GM12878 (cell line): ENCODE results near the gene AFAP1. TPM values are rescaled to one million over a fixed set of nuclear protein-coding genes. Genes with fewer than 3 reads are reported as not detected.

Source experiments
- ATAC-seq: fragments of 200-7000 bp; cut with Tn5 transposase; 3 replicates; pipeline ENCODE4 v1.9.1; 2020; ENCODE audit warnings: mild to moderate bottlenecking, moderate library complexity
- BruUV-seq: library from RNA; stranded (reverse); fragments of 400-500 nt; replicated peaks from 2 replicates; lab custom pipeline; 2021; lab: Mats Ljungman, UMichigan
- CTCF ChIA-PET: fragments of 300-600 bp; sonication (Branson Sonifier 250); formaldehyde crosslinking; extraction: SDS; loops from one replicate; lab custom pipeline; 2021; ENCODE audit warnings: inconsistent platforms; lab: Yijun Ruan, JAX
- POLR2A ChIA-PET: fragments of 350-600 bp; formaldehyde crosslinking; extraction: SDS; loops from one replicate; lab custom pipeline; 2021; ENCODE audit warnings: inconsistent platforms; lab: Charles Lee
- RAD21 ChIA-PET: fragments of 300-600 bp; sonication (Branson Sonifier 250); formaldehyde crosslinking; loops from one replicate; lab custom pipeline; 2023; ENCODE audit warnings: antibody characterized with exemption; ENCODE audit not compliant: unreplicated experiment; lab: Charles Lee
- SMC1A ChIA-PET: fragments of 300-600 bp; sonication (Branson Sonifier 250); formaldehyde crosslinking; loops from one replicate; lab custom pipeline; 2023; ENCODE audit not compliant: unreplicated experiment, uncharacterized antibody; lab: Charles Lee
- DNase-seq: peaks from one replicate; pipeline ENCODE4 v3.0.0-alpha.2; 2011; ENCODE audit warnings: low read depth, low spot score
- FAIRE-seq: peaks from 3 replicates; lab custom pipeline; 2011; peaks lifted over from hg19 to GRCh38; lab: Jason Lieb, UNC
- H2AFZ ChIP-seq: 2 replicates; pipeline ENCODE4 v1.6.0; 2011; ENCODE audit warnings: low read depth, low read length, control low read depth; ENCODE audit not compliant: control insufficient read depth
- H3K27ac ChIP-seq: 2 replicates; pipeline ENCODE4 v1.5.1; 2011; ENCODE audit warnings: control low read depth; ENCODE audit not compliant: control insufficient read depth, insufficient read depth
- H3K27me3 ChIP-seq, 2 experiments: replicated peaks in 1 of 2; 2 replicates each; pipeline versions ENCODE4 v1.6.0 to v1.6.1; 2011; ENCODE audit warnings: low read length in 1 of 2; ENCODE audit not compliant: control insufficient read depth in 2 of 2, insufficient read depth in 2 of 2
- H3K36me3 ChIP-seq, 2 experiments: 2 replicates each; pipeline ENCODE4 v1.5.1; 2011; ENCODE audit warnings: low read length in 1 of 2; ENCODE audit not compliant: control insufficient read depth in 2 of 2, insufficient read depth in 2 of 2
- H3K4me1 ChIP-seq: 2 replicates; pipeline ENCODE4 v1.6.1; 2011; ENCODE audit warnings: mild to moderate bottlenecking, low read length, moderate library complexity, mixed read lengths; ENCODE audit not compliant: control insufficient read depth, insufficient read depth
- H3K4me2 ChIP-seq: 2 replicates; pipeline ENCODE4 v1.6.0; 2011; ENCODE audit warnings: control low read depth; ENCODE audit not compliant: control insufficient read depth, insufficient read depth
- H3K4me3 ChIP-seq: fragments of 200-600 bp; sonication (generic); 2 replicates; pipeline ENCODE4 v1.5.1; 2016
- H3K79me2 ChIP-seq: 2 replicates; pipeline ENCODE4 v1.6.0; 2011; ENCODE audit warnings: low read length; ENCODE audit not compliant: control insufficient read depth, insufficient read depth
- H3K9ac ChIP-seq: 2 replicates; pipeline ENCODE4 v1.8.0; 2011; ENCODE audit warnings: low read length, control low read depth, mixed read lengths; ENCODE audit not compliant: control insufficient read depth, insufficient read depth
- H3K9me3 ChIP-seq: replicated peaks from 3 replicates; pipeline ENCODE4 v1.5.1; 2011; ENCODE audit warnings: mild to moderate bottlenecking, low read length; ENCODE audit not compliant: control insufficient read depth, insufficient read depth
- H4K20me1 ChIP-seq: 2 replicates; pipeline ENCODE4 v1.6.0; 2011; ENCODE audit not compliant: control insufficient read depth, insufficient read depth
- ATF7 ChIP-seq: fragments of 450-650 bp; IDR thresholded peaks from 2 replicates; pipeline ENCODE4 v1.6.1; 2016; ENCODE audit warnings: low read depth, mild to moderate bottlenecking
- BRCA1 ChIP-seq: IDR thresholded peaks from 2 replicates; pipeline ENCODE4 v1.6.1; 2011; ENCODE audit warnings: low read depth, low read length, improper control_type of control experiment
- CEBPB ChIP-seq, 2 experiments: fragments of 150-350 bp in 1 of 2; IDR thresholded peaks; 2 replicates each; pipeline ENCODE4 v1.6.1; 2012 to 2014; ENCODE audit warnings: low read depth in 2 of 2, low read length in 2 of 2, borderline replicate concordance in 1 of 2, inconsistent platforms in 1 of 2
- EZH2 ChIP-seq: IDR thresholded peaks from 2 replicates; pipeline ENCODE4 v1.6.1; 2012; ENCODE audit warnings: low read depth, mild to moderate bottlenecking, control low read depth, inconsistent platforms, low read length, borderline replicate concordance; ENCODE audit not compliant: control insufficient read depth
- FOS ChIP-seq: IDR thresholded peaks from 3 replicates; pipeline ENCODE4 v1.6.1; 2011; ENCODE audit warnings: borderline replicate concordance; ENCODE audit not compliant: insufficient read length; ENCODE audit errors: extremely low read depth
- GATAD2B ChIP-seq: fragments of 450-650 bp; conservative IDR thresholded peaks from 2 replicates; pipeline ENCODE4 v1.6.1; 2017; ENCODE audit warnings: low read depth, mild to moderate bottlenecking, moderate library complexity
- HCFC1 ChIP-seq: fragments of 150-350 bp; IDR thresholded peaks from 2 replicates; pipeline ENCODE4 v1.6.1; 2014; ENCODE audit warnings: low read length
- KAT2A ChIP-seq: conservative IDR thresholded peaks from 2 replicates; pipeline ENCODE4 v1.6.1; 2011; ENCODE audit warnings: low read depth, low read length; ENCODE audit not compliant: control insufficient read depth
- POLR2A ChIP-seq: IDR thresholded peaks from 2 replicates; pipeline ENCODE4 v1.6.1; 2011; ENCODE audit warnings: low read depth, mild to moderate bottlenecking, low read length
- SIN3A ChIP-seq: IDR thresholded peaks from 2 replicates; pipeline ENCODE4 v1.6.1; 2012; ENCODE audit warnings: low read depth, low read length, improper control_type of control experiment
- SIX5 ChIP-seq: IDR thresholded peaks from 2 replicates; pipeline ENCODE4 v1.6.1; 2011; ENCODE audit warnings: mild to moderate bottlenecking, low read depth, low read length, moderate library complexity; ENCODE audit not compliant: severe bottlenecking
- SKIL ChIP-seq: fragments of 450-650 bp; IDR thresholded peaks from 2 replicates; pipeline ENCODE4 v1.6.1; 2017; ENCODE audit warnings: mild to moderate bottlenecking, low read depth, inconsistent platforms; ENCODE audit not compliant: poor library complexity, severe bottlenecking
- STAT3 ChIP-seq: IDR thresholded peaks from 2 replicates; pipeline ENCODE4 v1.6.1; 2011; ENCODE audit warnings: low read depth, low read length, improper control_type of control experiment
- TCF3 ChIP-seq: IDR thresholded peaks from 2 replicates; pipeline ENCODE4 v1.6.1; 2012; ENCODE audit warnings: low read depth, mild to moderate bottlenecking, low read length, borderline replicate concordance; ENCODE audit not compliant: insufficient read depth
- YBX1 ChIP-seq: fragments of 450-650 bp; IDR thresholded peaks from 2 replicates; pipeline ENCODE4 v1.6.1; 2016; ENCODE audit warnings: antibody characterized with exemption
- WGBS: methylation state at CpG from one replicate; pipeline ENCODE4 v1.1.6; 2016; ENCODE audit warnings: low lambda C conversion rate; ENCODE audit not compliant: insufficient replicate concordance, insufficient coverage; ENCODE audit errors: missing lambda C conversion rate; 5-methylcytosine and 5-hydroxymethylcytosine counted together
- in situ Hi-C: fragments of 300-500 bp; cut with MboI; formaldehyde crosslinking; loops from 9 replicates; pipeline ENCODE4 v1.14.3; 2018; ENCODE audit warnings: mixed read lengths
- intact Hi-C: fragments of 100-400 bp; cut with micrococcal nuclease; formaldehyde crosslinking; loops from one replicate; pipeline ENCODE4 v1.14.2; 2022; ENCODE audit not compliant: unreplicated experiment
- polyA plus RNA-seq, 11 experiments: library from polyadenylated mRNA; depleted of rRNA in 4 of 11; unstranded in 6 of 11; stranded (reverse) in 5 of 11; fragments of >200 nt; fragmentation: Nextera tagmentation in 4 of 11; fragmentation: Illumina TruSeq in 1 of 11; extraction: Ambion mirVana in 4 of 11; extraction: Trizol in 1 of 11; gene quantifications; 1 replicate in 1 of 11; 2 replicates in 10 of 11; pipeline versions ENCODE4 v1.2.1 to v1.2.3, GENCODE V29; 2011 to 2016; ENCODE audit warnings: inconsistent platforms in 2 of 11, missing spikeins in 2 of 11, low read depth in 1 of 11
- total RNA-seq, 4 experiments: library from RNA; depleted of rRNA in 3 of 4; stranded (reverse); fragments of >200 nt in 3 of 4; fragmentation: Illumina TruSeq in 1 of 4; extraction: Trizol in 1 of 4; gene quantifications; 2 replicates each; pipeline versions ENCODE4 v1.2.1 to v1.2.3, GENCODE V29; 2013 to 2021
- TF ChIP-seq, protein P1 (sequence below): IDR thresholded peaks from 2 replicates; pipeline ENCODE4 v1.6.1; 2011; ENCODE audit warnings: low read depth, low read length, improper control_type of control experiment, borderline replicate concordance
- TF ChIP-seq, protein P2 (sequence below): fragments of 450-650 bp; formaldehyde crosslinking; IDR thresholded peaks from 2 replicates; pipeline ENCODE4 v1.4.0; 2022; ENCODE audit warnings: mild to moderate bottlenecking, moderate library complexity

AFAP1 gene
- total and polyA plus RNA-seq, 10 of the 15 experiments (the other 5 are each of a cell fraction or from before 2014, with no cell fraction given) = 0.02 to 0.23 (median 0.09) TPM; not detected in 1

- TF ChIP-seq SKIL = no peak
- TF ChIP-seq CEBPB (IDR thresholded peaks at IDR 0.05; ENCODE audit: borderline replicate concordance in 1 of 2, low read depth in 2 of 2, low read length in 2 of 2) = no peak
- no peak for TF ChIP-seq BRCA1
- no peak for TF ChIP-seq STAT3
- no peak for TF ChIP-seq ATF7
- TF ChIP-seq SIN3A = no peak
- TF ChIP-seq, all 136 proteins: peak for 0
Observed at GRCh38 chr4:7938266-7938608, 1.4 kb downstream of the AFAP1 start (continued).

DNA sequence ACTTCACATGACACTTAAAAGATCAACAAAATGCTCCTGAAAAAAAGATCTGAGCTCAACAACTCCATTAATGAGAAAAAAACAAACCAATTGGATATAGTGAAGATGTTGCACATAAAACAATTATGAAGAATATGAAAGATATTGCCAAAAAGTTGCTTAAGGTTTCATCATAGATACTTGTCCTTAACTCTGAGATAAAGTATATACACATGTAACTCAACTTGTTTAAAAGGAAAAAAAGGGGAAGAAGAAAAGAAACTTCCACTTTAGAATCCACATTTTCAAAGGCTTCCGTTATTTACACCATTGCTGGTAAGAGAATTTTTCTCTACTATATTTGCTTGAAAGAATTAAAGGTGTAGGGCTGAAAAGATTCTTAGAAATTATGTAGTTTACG, 2.7 kb downstream of the AFAP1 start:
- ATAC-seq (no peak), FAIRE-seq (no peak), DNase-seq (no peak)
- CTCF ChIA-PET = no interaction called here
- H3K4me3 ChIP-seq = no peak overlapping the region
- no peak overlapping the region for H3K9ac ChIP-seq
- WGBS = 6% methylated on average over 2 of the region's 2 CpGs
- SMC1A ChIA-PET = no interaction called here
- no peak overlapping the region for H3K27ac ChIP-seq
- no peak overlapping the region for H3K4me2 ChIP-seq
- no peaks in the 10 kb centered on the region for H4K20me1 ChIP-seq
- H3K27me3 ChIP-seq = peaks cover 0 to 8% of the 10 kb centered on the region in 2 experiments; a peak in 3 of 4 replicates
- RAD21 ChIA-PET = no interaction called here
- H3K36me3 ChIP-seq = no peaks in the 10 kb centered on the region
- no peak overlapping the region for H2AFZ ChIP-seq
- BruUV-seq = no TSS peak
- H3K9me3 ChIP-seq = no peaks in the 10 kb centered on the region
- no peaks in the 10 kb centered on the region for H3K79me2 ChIP-seq
- intact Hi-C loops (no loop called here), in situ Hi-C loops (no loop called here)
- no peaks in the 10 kb centered on the region; the same call in 1 of the 2 replicates for H3K4me1 ChIP-seq
- POLR2A ChIA-PET = no interaction called here
- TF ChIP-seq EZH2 (no peak), YBX1 (no peak), POLR2A (no peak), TCF3 (no peak), KAT2A (no peak), FOS (no peak), HCFC1 (no peak), SIX5 (no peak), GATAD2B (no peak)
- TF ChIP-seq, protein P1, sequence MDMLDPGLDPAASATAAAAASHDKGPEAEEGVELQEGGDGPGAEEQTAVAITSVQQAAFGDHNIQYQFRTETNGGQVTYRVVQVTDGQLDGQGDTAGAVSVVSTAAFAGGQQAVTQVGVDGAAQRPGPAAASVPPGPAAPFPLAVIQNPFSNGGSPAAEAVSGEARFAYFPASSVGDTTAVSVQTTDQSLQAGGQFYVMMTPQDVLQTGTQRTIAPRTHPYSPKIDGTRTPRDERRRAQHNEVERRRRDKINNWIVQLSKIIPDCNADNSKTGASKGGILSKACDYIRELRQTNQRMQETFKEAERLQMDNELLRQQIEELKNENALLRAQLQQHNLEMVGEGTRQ = no peak
- TF ChIP-seq, protein P2, sequence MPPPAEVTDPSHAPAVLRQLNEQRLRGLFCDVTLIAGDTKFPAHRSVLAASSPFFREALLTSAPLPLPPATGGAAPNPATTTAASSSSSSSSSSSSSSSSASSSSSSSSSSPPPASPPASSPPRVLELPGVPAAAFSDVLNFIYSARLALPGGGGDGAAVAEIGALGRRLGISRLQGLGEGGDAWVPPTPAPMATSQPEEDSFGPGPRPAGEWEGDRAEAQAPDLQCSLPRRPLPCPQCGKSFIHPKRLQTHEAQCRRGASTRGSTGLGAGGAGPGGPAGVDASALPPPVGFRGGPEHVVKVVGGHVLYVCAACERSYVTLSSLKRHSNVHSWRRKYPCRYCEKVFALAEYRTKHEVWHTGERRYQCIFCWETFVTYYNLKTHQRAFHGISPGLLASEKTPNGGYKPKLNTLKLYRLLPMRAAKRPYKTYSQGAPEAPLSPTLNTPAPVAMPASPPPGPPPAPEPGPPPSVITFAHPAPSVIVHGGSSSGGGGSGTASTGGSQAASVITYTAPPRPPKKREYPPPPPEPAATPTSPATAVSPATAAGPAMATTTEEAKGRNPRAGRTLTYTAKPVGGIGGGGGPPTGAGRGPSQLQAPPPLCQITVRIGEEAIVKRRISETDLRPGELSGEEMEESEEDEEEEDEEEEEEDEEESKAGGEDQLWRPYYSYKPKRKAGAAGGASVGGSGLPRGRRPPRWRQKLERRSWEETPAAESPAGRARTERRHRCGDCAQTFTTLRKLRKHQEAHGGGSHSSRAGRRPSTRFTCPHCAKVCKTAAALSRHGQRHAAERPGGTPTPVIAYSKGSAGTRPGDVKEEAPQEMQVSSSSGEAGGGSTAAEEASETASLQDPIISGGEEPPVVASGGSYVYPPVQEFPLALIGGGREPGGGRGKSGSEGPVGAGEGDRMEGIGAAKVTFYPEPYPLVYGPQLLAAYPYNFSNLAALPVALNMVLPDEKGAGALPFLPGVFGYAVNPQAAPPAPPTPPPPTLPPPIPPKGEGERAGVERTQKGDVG (CRISPR knock-in tag) = no peak
